HepG2 (cell line): Measurements from ENCODE around the gene NDUFB7. TPM values are rescaled to one million over a fixed set of nuclear protein-coding genes. Genes with fewer than 3 reads are reported as not detected.

Experiments used
- ARID2 ChIP-seq: sonication (generic); formaldehyde crosslinking; IDR thresholded peaks from 2 replicates; pipeline ENCODE4 v1.8.1; 2022; ENCODE audit warnings: mild to moderate bottlenecking, missing genetic modification reagents, borderline replicate concordance
- DNMT1 ChIP-seq: sonication (generic); formaldehyde crosslinking; IDR thresholded peaks from 2 replicates; pipeline ENCODE4 v1.5.1; 2020; ENCODE audit warnings: mild to moderate bottlenecking, missing genetic modification reagents
- ETV6 ChIP-seq: sonication (generic); formaldehyde crosslinking; conservative IDR thresholded peaks from 2 replicates; pipeline ENCODE4 v1.4.0; 2020; ENCODE audit warnings: missing genetic modification reagents
- HIC2 ChIP-seq: sonication (generic); formaldehyde crosslinking; IDR thresholded peaks from 2 replicates; pipeline ENCODE4 v1.9.0; 2022; ENCODE audit warnings: low read depth, missing genetic modification reagents
- MATR3 ChIP-seq: sonication (generic); formaldehyde crosslinking; IDR thresholded peaks from 2 replicates; pipeline ENCODE4 v1.4.0; 2020; ENCODE audit warnings: missing genetic modification reagents
- MBD4 ChIP-seq: IDR thresholded peaks from 2 replicates; pipeline ENCODE4 v1.6.1; 2012; ENCODE audit warnings: low read length, inconsistent platforms, borderline replicate concordance
- NAIF1 ChIP-seq: sonication (generic); formaldehyde crosslinking; IDR thresholded peaks from 2 replicates; pipeline ENCODE4 v1.5.0; 2020; ENCODE audit warnings: mild to moderate bottlenecking, missing genetic modification reagents, borderline replicate concordance
- POGK ChIP-seq: sonication (generic); formaldehyde crosslinking; conservative IDR thresholded peaks from 2 replicates; pipeline ENCODE4 v1.8.0; 2022; ENCODE audit warnings: mild to moderate bottlenecking, moderate library complexity, missing genetic modification reagents
- SUZ12 ChIP-seq: fragments of 150-350 bp; IDR thresholded peaks from 2 replicates; pipeline ENCODE4 v1.6.1; 2014; ENCODE audit warnings: low read depth, low read length
- ZBED4 ChIP-seq: sonication (generic); formaldehyde crosslinking; IDR thresholded peaks from 2 replicates; pipeline ENCODE4 v1.4.0; 2020; ENCODE audit warnings: missing genetic modification reagents, borderline replicate concordance
- ZBTB14 ChIP-seq: sonication (generic); formaldehyde crosslinking; IDR thresholded peaks from 2 replicates; pipeline ENCODE4 v1.4.0; 2020; ENCODE audit warnings: missing genetic modification reagents
- ZBTB33 ChIP-seq: sonication (generic); formaldehyde crosslinking; IDR thresholded peaks from 2 replicates; pipeline ENCODE4 v1.4.0; 2020; ENCODE audit warnings: missing genetic modification reagents
- ZFP36 ChIP-seq: fragments of 150-350 bp; IDR thresholded peaks from 2 replicates; pipeline ENCODE4 v1.6.1; 2018; ENCODE audit warnings: borderline replicate concordance, low read length, low read depth; ENCODE audit not compliant: partially characterized antibody
- ZNF337 ChIP-seq: sonication (generic); formaldehyde crosslinking; IDR thresholded peaks from 2 replicates; pipeline ENCODE4 v1.5.1; 2020; ENCODE audit warnings: missing genetic modification reagents, low read depth, mild to moderate bottlenecking, borderline replicate concordance
- ZNF800 ChIP-seq: sonication (generic); formaldehyde crosslinking; IDR thresholded peaks from 2 replicates; pipeline ENCODE4 v1.4.0; 2020; ENCODE audit warnings: missing genetic modification reagents
- polyA plus RNA-seq, 8 experiments: library from polyadenylated mRNA; depleted of rRNA in 3 of 8; stranded (reverse) in 7 of 8; unstranded in 1 of 8; fragments of >200 nt; fragmentation: Illumina TruSeq in 4 of 8; extraction: Trizol in 4 of 8; gene quantifications; 2 replicates each; pipeline versions ENCODE4 v1.2.1 to v1.2.3, GENCODE V29; 2011 to 2016; ENCODE audit warnings: low read depth in 4 of 8, missing spikeins in 1 of 8, mixed read lengths in 1 of 8; ENCODE audit not compliant: insufficient read depth in 1 of 8
- total RNA-seq, 5 experiments: library from RNA; depleted of rRNA; stranded (reverse); fragments of >200 nt; fragmentation: Illumina TruSeq; extraction: Trizol; gene quantifications; 2 replicates each; pipeline ENCODE4 v1.2.3, GENCODE V29; 2016; ENCODE audit warnings: low read depth in 1 of 5

The NDUFB7 gene
- total and polyA plus RNA-seq, 2 of the 13 experiments (the other 11 are each of a cell fraction or from before 2014, with no cell fraction given) = 156 to 198 TPM

GRCh38 chr19:14517840-14518505, 53.9 kb downstream of the NDUFB7 start, which contains the start of gene DNAJB1 (continued):
- TF ChIP-seq ZNF800 (CRISPR knock-in tag) = no peak
- no peak for TF ChIP-seq DNMT1 (CRISPR knock-in tag)
- no peak for TF ChIP-seq ZBTB33 (CRISPR knock-in tag)
- peak; percentile 38 for TF ChIP-seq ZBED4 (CRISPR knock-in tag)
- no peak for TF ChIP-seq SUZ12
- peak; percentile 15; the same call in 1 of the 2 replicates for TF ChIP-seq HIC2 (CRISPR knock-in tag)
- TF ChIP-seq ARID2 (CRISPR knock-in tag) = no peak
- TF ChIP-seq POGK (CRISPR knock-in tag) = peak; percentile 78
- TF ChIP-seq ZNF337 = no peak
- no peak for TF ChIP-seq ZFP36
- TF ChIP-seq MBD4 = no peak
- no peak for TF ChIP-seq ZBTB14
- TF ChIP-seq MATR3 (CRISPR knock-in tag) = no peak
- no peak for TF ChIP-seq NAIF1
- TF ChIP-seq ETV6 (CRISPR knock-in tag) = peak; percentile 80; the same call in 1 of the 2 replicates
